Endothelial cell of umbilical vein (primary cell): ENCODE measurements around the gene NT5C1A.

Experiments used
- EZH2 ChIP-seq: IDR thresholded peaks from 2 replicates; pipeline ENCODE4 v1.6.1; 2012; ENCODE audit warnings: borderline replicate concordance, low read depth, mild to moderate bottlenecking, moderate library complexity, low read length, inconsistent platforms; ENCODE audit not compliant: severe bottlenecking
- FOS ChIP-seq: IDR thresholded peaks from 2 replicates; pipeline ENCODE4 v1.6.1; 2011; ENCODE audit warnings: mild to moderate bottlenecking, low read length, moderate library complexity, borderline replicate concordance; ENCODE audit not compliant: insufficient read depth
- GATA2 ChIP-seq: IDR thresholded peaks from 2 replicates; pipeline ENCODE4 v1.7.0; 2011; ENCODE audit warnings: low read depth, mild to moderate bottlenecking, moderate library complexity, mixed read lengths, low read length; ENCODE audit not compliant: insufficient read length, insufficient read depth
- JUN ChIP-seq: IDR thresholded peaks from 2 replicates; pipeline ENCODE4 v1.6.1; 2011; ENCODE audit warnings: borderline replicate concordance, low read depth; ENCODE audit not compliant: insufficient read length, insufficient read depth
- MYC ChIP-seq: IDR thresholded peaks from one replicate; pipeline ENCODE4 v1.6.1; 2011; ENCODE audit warnings: mild to moderate bottlenecking, low read depth, low read length
- POLR2A ChIP-seq: IDR thresholded peaks from 2 replicates; pipeline ENCODE4 v1.6.1; 2012; ENCODE audit warnings: low read depth, mild to moderate bottlenecking, control low read depth, low read length
- POLR2AphosphoS5 ChIP-seq: IDR thresholded peaks from 2 replicates; pipeline ENCODE4 v1.6.1; 2012; ENCODE audit warnings: low read depth, mild to moderate bottlenecking, control low read depth, low read length, moderate library complexity; ENCODE audit not compliant: insufficient read depth
- TF ChIP-seq, protein P1 (sequence below), 2 donors: IDR thresholded peaks; 1 replicate in 1 of 2; 2 replicates in 1 of 2; pipeline ENCODE4 v1.5.1; 2011; ENCODE audit warnings: low read length in 2 of 2, mild to moderate bottlenecking in 2 of 2, moderate library complexity in 2 of 2, control low read depth in 1 of 2, inconsistent platforms in 1 of 2, low read depth in 1 of 2; ENCODE audit not compliant: insufficient read depth in 1 of 2; ENCODE audit errors: extremely low read depth in 1 of 2
- TF ChIP-seq, protein P2 (sequence below): IDR thresholded peaks from 2 replicates; pipeline ENCODE4 v1.6.1; 2011; ENCODE audit not compliant: insufficient read depth, insufficient read length

DNA sequence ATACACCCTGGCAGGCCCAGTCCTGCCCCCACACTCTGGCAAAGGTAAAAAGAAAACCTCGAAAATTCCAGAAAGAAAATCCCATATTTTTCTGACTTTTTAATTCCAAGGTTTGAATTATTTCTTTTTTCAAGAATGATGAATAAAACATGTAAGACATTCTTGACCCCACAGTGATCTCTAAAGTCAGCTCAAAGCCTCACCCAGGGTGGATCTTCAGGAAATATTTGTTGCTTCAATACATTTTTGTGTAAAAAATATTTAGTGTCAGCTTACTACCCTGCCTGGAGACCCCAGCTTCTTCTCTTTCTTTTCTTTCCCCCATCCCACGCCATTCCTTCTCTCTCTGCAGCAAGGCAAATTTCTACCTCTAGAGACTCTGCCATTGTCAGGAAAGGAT lies 7.0 kb upstream of the NT5C1A start:
- TF ChIP-seq, protein P1, sequence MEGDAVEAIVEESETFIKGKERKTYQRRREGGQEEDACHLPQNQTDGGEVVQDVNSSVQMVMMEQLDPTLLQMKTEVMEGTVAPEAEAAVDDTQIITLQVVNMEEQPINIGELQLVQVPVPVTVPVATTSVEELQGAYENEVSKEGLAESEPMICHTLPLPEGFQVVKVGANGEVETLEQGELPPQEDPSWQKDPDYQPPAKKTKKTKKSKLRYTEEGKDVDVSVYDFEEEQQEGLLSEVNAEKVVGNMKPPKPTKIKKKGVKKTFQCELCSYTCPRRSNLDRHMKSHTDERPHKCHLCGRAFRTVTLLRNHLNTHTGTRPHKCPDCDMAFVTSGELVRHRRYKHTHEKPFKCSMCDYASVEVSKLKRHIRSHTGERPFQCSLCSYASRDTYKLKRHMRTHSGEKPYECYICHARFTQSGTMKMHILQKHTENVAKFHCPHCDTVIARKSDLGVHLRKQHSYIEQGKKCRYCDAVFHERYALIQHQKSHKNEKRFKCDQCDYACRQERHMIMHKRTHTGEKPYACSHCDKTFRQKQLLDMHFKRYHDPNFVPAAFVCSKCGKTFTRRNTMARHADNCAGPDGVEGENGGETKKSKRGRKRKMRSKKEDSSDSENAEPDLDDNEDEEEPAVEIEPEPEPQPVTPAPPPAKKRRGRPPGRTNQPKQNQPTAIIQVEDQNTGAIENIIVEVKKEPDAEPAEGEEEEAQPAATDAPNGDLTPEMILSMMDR (IDR thresholded peaks at IDR 0.05; ENCODE audit: extremely low read depth in 1 of 2, insufficient read depth in 1 of 2, low read depth in 1 of 2, low read length in 2 of 2): no peak
- TF ChIP-seq POLR2AphosphoS5 (no peak), POLR2A (no peak), JUN (no peak), MYC (no peak), EZH2 (no peak), FOS (no peak), GATA2 (no peak)
- TF ChIP-seq, protein P2, sequence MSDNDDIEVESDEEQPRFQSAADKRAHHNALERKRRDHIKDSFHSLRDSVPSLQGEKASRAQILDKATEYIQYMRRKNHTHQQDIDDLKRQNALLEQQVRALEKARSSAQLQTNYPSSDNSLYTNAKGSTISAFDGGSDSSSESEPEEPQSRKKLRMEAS: no peak
